Fibroblast of the aortic adventitia (primary cell): ENCODE results near the gene SCGB2A2. TPM values are rescaled to one million over a fixed set of nuclear protein-coding genes. Genes with fewer than 3 reads are reported as not detected.

Experiments
- DNase-seq: peaks from one replicate; pipeline ENCODE4 v3.0.0-alpha.2; 2010; ENCODE audit warnings: low read depth
- H3K4me3 ChIP-seq: 2 replicates; pipeline ENCODE4 v1.5.1; 2011; ENCODE audit warnings: low read depth, mild to moderate bottlenecking, control low read depth, low read length, moderate library complexity
- total RNA-seq: library from RNA; depleted of rRNA; stranded (reverse); fragments of >200 nt; gene quantifications from 2 replicates; pipeline ENCODE4 v1.2.3, GENCODE V29; 2012; ENCODE audit warnings: low replicate concordance
- TF ChIP-seq, protein P1 (sequence below): IDR thresholded peaks from 2 replicates; pipeline ENCODE4 v1.5.1; 2011; ENCODE audit warnings: mild to moderate bottlenecking, low read length, control low read depth, inconsistent platforms; ENCODE audit not compliant: insufficient read depth

The SCGB2A2 gene
- total RNA-seq, 1 donor: not detected

DNA sequence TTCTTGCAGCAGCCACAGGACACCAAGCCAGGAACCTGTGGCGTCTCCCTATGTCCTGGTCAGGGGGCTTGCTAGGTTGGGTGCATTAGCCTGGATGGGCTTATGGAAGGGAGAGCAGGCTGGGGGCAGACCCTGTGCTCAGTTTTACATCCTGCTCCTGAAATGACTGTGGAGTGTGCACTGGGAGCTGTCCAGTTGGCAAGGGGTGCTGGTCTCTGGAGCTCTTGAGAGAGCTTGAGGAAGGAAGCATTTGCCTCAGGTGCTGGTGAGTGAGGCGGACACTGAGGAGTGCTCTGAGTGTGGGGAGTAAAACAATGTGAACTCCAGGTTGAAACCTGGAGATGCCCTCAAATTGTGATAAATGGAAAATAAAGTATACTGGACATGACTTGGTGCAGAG is 25.5 kb downstream of the SCGB2A2 start:
- TF ChIP-seq, protein P1, sequence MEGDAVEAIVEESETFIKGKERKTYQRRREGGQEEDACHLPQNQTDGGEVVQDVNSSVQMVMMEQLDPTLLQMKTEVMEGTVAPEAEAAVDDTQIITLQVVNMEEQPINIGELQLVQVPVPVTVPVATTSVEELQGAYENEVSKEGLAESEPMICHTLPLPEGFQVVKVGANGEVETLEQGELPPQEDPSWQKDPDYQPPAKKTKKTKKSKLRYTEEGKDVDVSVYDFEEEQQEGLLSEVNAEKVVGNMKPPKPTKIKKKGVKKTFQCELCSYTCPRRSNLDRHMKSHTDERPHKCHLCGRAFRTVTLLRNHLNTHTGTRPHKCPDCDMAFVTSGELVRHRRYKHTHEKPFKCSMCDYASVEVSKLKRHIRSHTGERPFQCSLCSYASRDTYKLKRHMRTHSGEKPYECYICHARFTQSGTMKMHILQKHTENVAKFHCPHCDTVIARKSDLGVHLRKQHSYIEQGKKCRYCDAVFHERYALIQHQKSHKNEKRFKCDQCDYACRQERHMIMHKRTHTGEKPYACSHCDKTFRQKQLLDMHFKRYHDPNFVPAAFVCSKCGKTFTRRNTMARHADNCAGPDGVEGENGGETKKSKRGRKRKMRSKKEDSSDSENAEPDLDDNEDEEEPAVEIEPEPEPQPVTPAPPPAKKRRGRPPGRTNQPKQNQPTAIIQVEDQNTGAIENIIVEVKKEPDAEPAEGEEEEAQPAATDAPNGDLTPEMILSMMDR: no peak
- DNase-seq: peak; percentile 15
- no peak overlapping the region for H3K4me3 ChIP-seq

DNA sequence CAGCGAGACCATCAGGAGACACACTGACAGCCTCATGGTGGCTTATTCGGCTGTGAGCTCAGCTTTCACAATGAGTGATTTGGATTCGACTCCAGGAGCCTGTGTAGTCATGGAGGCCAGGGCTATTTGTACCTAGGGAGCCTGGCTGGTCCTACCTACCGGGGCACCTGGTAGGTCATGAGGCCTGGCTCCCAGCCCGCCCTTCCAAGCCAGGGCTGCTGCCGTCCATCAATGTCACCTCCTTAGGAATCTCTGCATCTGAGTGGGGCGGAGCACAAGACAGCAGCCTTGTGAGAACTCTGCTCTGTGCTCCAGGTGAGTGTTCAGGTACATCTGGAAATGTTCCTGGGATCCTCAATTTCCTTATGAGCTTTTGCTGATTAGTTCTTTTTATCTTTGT is 29.0 kb downstream of the SCGB2A2 start, which contains the start of gene SCGB1D4:
Gene SCGB1D4 (minus strand): TSS at position 101 of the 400 bp plus-strand sequence. CDS start 65 bp downstream, at position 36.
- no peak within 1 kb of the TSS for H3K4me3 ChIP-seq
- DNase-seq: no peak
- TF ChIP-seq, protein P1: no peak

DNA sequence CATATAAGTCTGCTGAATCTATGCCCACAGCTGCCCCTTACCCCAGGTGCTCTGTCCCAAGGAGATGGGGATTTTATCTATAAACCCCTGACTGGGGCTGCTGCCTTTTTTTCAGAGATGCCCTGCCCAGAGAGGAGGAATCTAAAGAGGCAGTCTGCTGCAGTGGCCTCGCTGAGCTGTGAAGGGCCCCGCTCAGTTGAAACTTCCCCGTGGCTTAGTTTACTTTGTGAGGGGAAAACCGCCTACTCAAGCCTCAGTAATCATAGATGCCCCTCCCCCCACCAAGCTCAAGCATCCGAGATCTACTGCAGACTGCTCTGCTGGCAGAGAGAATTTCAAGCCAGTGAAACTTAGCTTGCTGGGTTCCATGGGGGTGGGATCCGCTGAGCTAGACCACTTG is 36.3 kb downstream of the SCGB2A2 start:
- DNase-seq: no peak
- TF ChIP-seq, protein P1: no peak
- no peak overlapping the region for H3K4me3 ChIP-seq

DNA sequence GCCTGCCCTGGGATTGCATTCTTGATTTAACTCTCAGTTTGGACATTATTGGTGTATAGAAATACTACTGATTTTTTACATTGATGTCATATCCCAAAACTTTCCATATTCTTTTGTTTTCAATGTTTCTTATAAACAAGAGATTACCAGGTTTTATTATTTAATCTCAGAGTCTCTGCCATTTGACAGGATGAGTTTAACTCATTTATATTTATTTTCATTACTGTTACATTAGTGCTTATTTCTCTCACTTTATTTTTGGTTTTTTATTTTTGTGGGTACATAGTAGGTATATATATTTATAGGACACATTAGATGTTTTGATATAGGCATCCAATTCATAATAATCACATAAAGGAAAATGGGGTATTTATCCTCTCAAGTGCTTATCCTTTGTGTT is 38.0 kb downstream of the SCGB2A2 start:
- TF ChIP-seq, protein P1: no peak
- no peak for DNase-seq
- H3K4me3 ChIP-seq: no peak overlapping the region

DNA sequence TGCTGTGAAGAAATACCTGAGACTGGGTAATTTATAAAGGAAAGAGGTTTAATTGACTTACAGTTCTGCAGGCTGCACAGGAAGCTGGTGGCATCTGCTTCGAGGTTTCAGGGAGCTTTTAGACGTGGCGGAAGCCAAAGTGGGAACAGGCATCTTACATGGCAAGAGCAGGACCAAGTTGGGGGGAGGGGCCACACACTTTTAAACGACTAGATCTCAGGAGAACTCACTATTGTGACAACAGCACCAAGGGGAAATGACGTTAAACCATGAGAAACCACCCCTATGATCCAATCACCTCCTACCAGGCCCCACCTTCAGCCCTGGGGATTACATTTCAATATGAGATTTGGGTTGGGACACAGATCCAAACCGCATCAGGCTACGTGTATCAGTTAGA is 40.0 kb downstream of the SCGB2A2 start:
- DNase-seq: no peak

DNA sequence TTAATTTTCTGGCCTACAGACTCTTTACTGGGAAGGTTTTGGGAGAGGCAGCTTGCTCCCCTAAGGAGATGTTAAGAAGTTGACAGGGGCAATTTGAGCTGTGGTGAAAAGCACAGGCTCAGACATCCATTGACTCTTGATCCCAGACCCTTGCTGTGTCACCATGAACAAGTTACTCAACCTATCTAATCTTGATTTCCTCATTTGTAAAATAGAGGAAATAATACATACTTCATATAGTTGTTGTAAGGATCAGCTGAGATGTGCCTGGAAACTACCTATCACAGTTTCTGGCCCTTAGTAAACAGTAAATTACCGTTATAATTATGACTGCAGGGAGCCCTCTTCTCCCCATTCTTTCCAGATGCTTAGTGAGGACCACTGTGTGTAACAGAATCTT is 45.5 kb downstream of the SCGB2A2 start:
- no peak overlapping the region for H3K4me3 ChIP-seq
- DNase-seq: no peak
- TF ChIP-seq, protein P1: no peak

More for the DNA sequence above, 40.0 kb downstream of the SCGB2A2 start:
- TF ChIP-seq, protein P1: no peak
- no peak overlapping the region for H3K4me3 ChIP-seq

DNA sequence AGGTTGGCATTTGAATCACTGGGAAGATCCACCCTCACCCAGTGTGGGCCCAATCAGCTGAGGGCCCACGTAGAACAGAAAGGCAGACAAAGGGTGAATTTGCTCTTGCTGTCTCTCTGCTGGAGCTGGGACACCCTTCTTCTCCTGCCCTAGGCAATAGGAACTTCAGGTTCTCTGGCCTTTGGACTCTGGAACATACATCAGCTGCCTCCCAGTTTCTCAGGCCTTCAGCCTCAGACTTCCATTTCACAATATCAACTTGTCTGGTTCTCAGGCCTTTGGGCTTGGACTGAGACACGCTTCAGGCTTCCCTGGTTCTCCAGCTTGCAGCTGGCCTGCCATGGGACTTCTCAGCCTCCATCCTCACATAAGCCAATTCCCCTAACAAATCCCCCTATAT is 52.6 kb downstream of the SCGB2A2 start:
- DNase-seq: no peak
- H3K4me3 ChIP-seq: no peak overlapping the region
- TF ChIP-seq, protein P1: no peak
